Calu3 (cell line): ENCODE data around the gene SMIM44. TPM values are rescaled to one million over a fixed set of nuclear protein-coding genes. Genes with fewer than 3 reads are reported as not detected.
"Not testable (repeated sequence)": the region's sequence is repeated elsewhere in the genome, so short reads cannot be mapped to it uniquely, and the experiment has no call there.

Experiments used
- BruUV-seq: library from RNA; stranded (reverse); fragments of 400-500 nt; replicated peaks from 2 replicates; lab custom pipeline; 2021; lab: Mats Ljungman, UMichigan
- CTCF ChIA-PET: fragments of 300-600 bp; sonication (Branson Sonifier 250); formaldehyde crosslinking; loops from one replicate; lab custom pipeline; 2022; ENCODE audit warnings: antibody characterized with exemption; lab: Charles Lee
- DNase-seq: peaks from one replicate; pipeline ENCODE4 v3.0.0; 2022
- H3K27ac Mint-ChIP-seq: one replicate; pipeline ENCODE4 v1.8.0; 2022; ENCODE audit warnings: mixed read lengths; ENCODE audit not compliant: unreplicated experiment
- H3K27me3 Mint-ChIP-seq: one replicate; pipeline ENCODE4 v1.8.0; 2022; ENCODE audit warnings: mixed read lengths; ENCODE audit not compliant: unreplicated experiment
- H3K36me3 Mint-ChIP-seq: one replicate; pipeline ENCODE4 v1.8.0; 2022; ENCODE audit warnings: mild to moderate bottlenecking, moderate library complexity, mixed read lengths; ENCODE audit not compliant: insufficient read depth, unreplicated experiment
- H3K4me1 Mint-ChIP-seq: one replicate; pipeline ENCODE4 v1.8.0; 2022; ENCODE audit warnings: mild to moderate bottlenecking, low read depth, mixed read lengths; ENCODE audit not compliant: unreplicated experiment
- H3K4me3 Mint-ChIP-seq: one replicate; pipeline ENCODE4 v1.8.0; 2022; ENCODE audit warnings: mild to moderate bottlenecking, low read depth, moderate library complexity, mixed read lengths; ENCODE audit not compliant: unreplicated experiment
- H3K9me3 Mint-ChIP-seq: one replicate; pipeline ENCODE4 v1.8.0; 2022; ENCODE audit warnings: low read depth, mixed read lengths; ENCODE audit not compliant: unreplicated experiment
- CTCF ChIP-seq: fragments of 200-600 bp; IDR thresholded peaks from one replicate; pipeline ENCODE4 v1.8.0; 2022; ENCODE audit warnings: antibody characterized with exemption; ENCODE audit not compliant: unreplicated experiment
- intact Hi-C: fragments of 100-400 bp; cut with micrococcal nuclease; formaldehyde crosslinking; loops from one replicate; pipeline ENCODE4 v1.10.0; 2022; ENCODE audit not compliant: unreplicated experiment
- total RNA-seq: library from RNA; stranded (reverse); gene quantifications from 2 replicates; pipeline ENCODE4 v1.2.3, GENCODE V29; 2022

The SMIM44 gene
- total RNA-seq, 1 experiment from 2014 or later = not detected

- no peak for DNase-seq
- intact Hi-C loops = no loop called here
- BruUV-seq = no TSS peak
- CTCF ChIA-PET = no interaction called here
- Mint-ChIP-seq H3K27ac (no peak overlapping the region), H3K4me1 (peaks cover 8% of the 10 kb centered on the region), H3K4me3 (no peak overlapping the region), H3K9me3 (no peaks in the 10 kb centered on the region), H3K27me3 (no peaks in the 10 kb centered on the region), H3K36me3 (peaks cover 42% of the 10 kb centered on the region)
- TF ChIP-seq CTCF = no peak
These were observed 28.4 kb downstream of the SMIM44 start for GRCh38 chr19:3454656-3455392.

- Mint-ChIP-seq H3K4me3 (no peak overlapping the region), H3K36me3 (peaks cover 42% of the 10 kb centered on the region), H3K27me3 (no peaks in the 10 kb centered on the region), H3K27ac (no peak overlapping the region), H3K4me1 (peaks cover 8% of the 10 kb centered on the region), H3K9me3 (no peaks in the 10 kb centered on the region)
- intact Hi-C loops = no loop called here
- BruUV-seq = no TSS peak
- no peak for TF ChIP-seq CTCF
- no peak for DNase-seq
- CTCF ChIA-PET = no interaction called here
These were observed 29.4 kb downstream of the SMIM44 start for GRCh38 chr19:3453840-3454239.

GRCh38 chr19:3452942-3453214 lies 30.4 kb downstream of the SMIM44 start:
- CTCF ChIA-PET, H3K27ac Mint-ChIP-seq: not testable (repeated sequence)

GRCh38 chr19:3452171-3452941 lies 30.9 kb downstream of the SMIM44 start:
- intact Hi-C loops = no loop called here
- CTCF ChIA-PET = no interaction called here
- TF ChIP-seq CTCF = no peak
- DNase-seq = no peak
- no peaks in the 10 kb centered on the region for H3K27me3 Mint-ChIP-seq
- H3K27ac Mint-ChIP-seq = no peak overlapping the region
- peaks cover 46% of the 10 kb centered on the region for H3K36me3 Mint-ChIP-seq
- peaks cover 8% of the 10 kb centered on the region for H3K4me1 Mint-ChIP-seq
- no TSS peak for BruUV-seq
- no peaks in the 10 kb centered on the region for H3K9me3 Mint-ChIP-seq
- H3K4me3 Mint-ChIP-seq = no peak overlapping the region

More at GRCh38 chr19:3452942-3453214, 30.4 kb downstream of the SMIM44 start:
- BruUV-seq, H3K9me3 Mint-ChIP-seq, H3K4me1 Mint-ChIP-seq, DNase-seq, intact Hi-C loops, H3K27me3 Mint-ChIP-seq, H3K4me3 Mint-ChIP-seq: not testable (repeated sequence)
- peaks cover 45% of the 10 kb centered on the region for H3K36me3 Mint-ChIP-seq

- H3K4me1 Mint-ChIP-seq = peaks cover 8% of the 10 kb centered on the region
- H3K27ac Mint-ChIP-seq = peak overlapping the region; percentile 84
- H3K36me3 Mint-ChIP-seq = peaks cover 41% of the 10 kb centered on the region
- intact Hi-C loops = no loop called here
- CTCF ChIA-PET = no interaction called here
- TF ChIP-seq CTCF = no peak
- BruUV-seq = no TSS peak
- H3K27me3 Mint-ChIP-seq = no peaks in the 10 kb centered on the region
- no peak for DNase-seq
- no peak overlapping the region for H3K4me3 Mint-ChIP-seq
- H3K9me3 Mint-ChIP-seq = no peaks in the 10 kb centered on the region
These were observed 31.8 kb downstream of the SMIM44 start for GRCh38 chr19:3451451-3451866.
